ENCODE results near the gene ITIH6. TPM values are rescaled to one million over a fixed set of nuclear protein-coding genes. Genes with fewer than 3 reads are reported as not detected.
A peak's percentile ranks its signal among the peaks of the same experiment; 100 is the strongest.
"Not testable (repeated sequence)": the region's sequence is repeated elsewhere in the genome, so short reads cannot be mapped to it uniquely, and the experiment has no call there.

Gene ITIH6
- 0.07 and 0.24 TPM in 2 replicates for total RNA-seq
- 0.07 TPM in 1 of 2 replicates, not detected in the other for polyA plus RNA-seq

GRCh38 chrX:54798137-54798536, at the start of gene ITIH6:
Gene ITIH6, minus strand, starts transcription at chrX:54798255. Its CDS starts 45 bp downstream, at chrX:54798210.
- DNase-seq (ENCODE audit: low read depth in 1 of 2, low spot score in 1 of 2), result no peak
- Histone ChIP-seq H3K9me3 (ENCODE audit: low read depth) (no peaks in the 10 kb centered on the region), H3K36me3 (no peaks in the 10 kb centered on the region), H3K4me1 (ENCODE audit: low read depth) (no peaks in the 10 kb centered on the region), H3K27me3 (no peaks in the 10 kb centered on the region), H3K27ac (no peak within 1 kb of the TSS), H3K4me3 (no peak within 1 kb of the TSS)
- TF ChIP-seq, protein P1, sequence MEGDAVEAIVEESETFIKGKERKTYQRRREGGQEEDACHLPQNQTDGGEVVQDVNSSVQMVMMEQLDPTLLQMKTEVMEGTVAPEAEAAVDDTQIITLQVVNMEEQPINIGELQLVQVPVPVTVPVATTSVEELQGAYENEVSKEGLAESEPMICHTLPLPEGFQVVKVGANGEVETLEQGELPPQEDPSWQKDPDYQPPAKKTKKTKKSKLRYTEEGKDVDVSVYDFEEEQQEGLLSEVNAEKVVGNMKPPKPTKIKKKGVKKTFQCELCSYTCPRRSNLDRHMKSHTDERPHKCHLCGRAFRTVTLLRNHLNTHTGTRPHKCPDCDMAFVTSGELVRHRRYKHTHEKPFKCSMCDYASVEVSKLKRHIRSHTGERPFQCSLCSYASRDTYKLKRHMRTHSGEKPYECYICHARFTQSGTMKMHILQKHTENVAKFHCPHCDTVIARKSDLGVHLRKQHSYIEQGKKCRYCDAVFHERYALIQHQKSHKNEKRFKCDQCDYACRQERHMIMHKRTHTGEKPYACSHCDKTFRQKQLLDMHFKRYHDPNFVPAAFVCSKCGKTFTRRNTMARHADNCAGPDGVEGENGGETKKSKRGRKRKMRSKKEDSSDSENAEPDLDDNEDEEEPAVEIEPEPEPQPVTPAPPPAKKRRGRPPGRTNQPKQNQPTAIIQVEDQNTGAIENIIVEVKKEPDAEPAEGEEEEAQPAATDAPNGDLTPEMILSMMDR (IDR thresholded peaks at IDR 0.05; ENCODE audit: low read depth, low read length), result no peak

DNA sequence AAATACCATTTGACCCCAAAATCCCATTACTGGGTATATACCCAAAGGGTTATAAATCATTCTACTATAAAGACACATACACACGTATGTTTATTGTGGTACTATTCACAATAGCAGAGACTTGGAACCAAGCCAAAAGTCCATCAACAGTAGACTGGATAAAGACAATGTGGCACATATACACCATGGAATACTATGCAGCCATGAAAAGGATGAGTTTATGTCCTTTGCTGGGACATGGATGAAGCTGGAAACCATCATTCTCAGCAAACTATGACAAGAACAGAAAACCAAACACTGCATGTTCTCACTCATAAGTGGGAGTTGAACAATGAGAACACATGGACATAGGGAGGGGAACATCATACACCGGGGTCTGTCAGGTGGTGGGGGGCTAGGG, 49.6 kb upstream of the ITIH6 start:
- not testable (repeated sequence) for H3K27me3 ChIP-seq; H3K36me3 ChIP-seq; H3K4me1 ChIP-seq (ENCODE audit: low read depth)

DNA sequence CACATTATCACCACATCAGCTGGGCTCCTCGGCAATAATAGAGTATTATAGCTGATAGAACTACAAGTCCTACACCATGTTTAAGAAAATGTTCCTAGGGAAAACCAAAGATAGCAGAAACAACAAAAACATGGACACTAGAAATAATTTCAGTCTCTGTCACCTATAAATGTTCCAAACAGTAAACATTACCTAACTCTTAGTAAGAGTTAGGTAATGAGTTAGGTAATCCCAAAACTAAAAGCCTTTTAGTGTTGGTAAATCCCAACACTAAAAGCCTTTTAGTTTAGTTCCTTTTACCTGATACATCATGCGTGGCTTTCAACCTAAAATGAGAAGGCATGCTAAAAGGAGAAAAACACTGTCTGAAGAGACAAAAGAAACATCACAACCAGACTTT, 45.0 kb upstream of the ITIH6 start:
- Histone ChIP-seq H3K9me3 (ENCODE audit: low read depth) (no peaks in the 10 kb centered on the region), H3K27ac (no peak overlapping the region), H3K27me3 (no peaks in the 10 kb centered on the region), H3K4me1 (ENCODE audit: low read depth) (no peaks in the 10 kb centered on the region), H3K36me3 (no peaks in the 10 kb centered on the region), H3K4me3 (no peak overlapping the region)
- TF ChIP-seq, protein P1 (IDR thresholded peaks at IDR 0.05; ENCODE audit: low read depth, low read length), result no peak
- DNase-seq (ENCODE audit: low read depth in 1 of 2, low spot score in 1 of 2), result no peak

More for the DNA sequence above, 49.6 kb upstream of the ITIH6 start:
- not testable (repeated sequence) for DNase-seq (ENCODE audit: low read depth in 1 of 2, low spot score in 1 of 2); H3K27ac ChIP-seq; H3K4me3 ChIP-seq; H3K9me3 ChIP-seq (ENCODE audit: low read depth)

GRCh38 chrX:54842607-54843006, 44.6 kb upstream of the ITIH6 start:
- Histone ChIP-seq H3K27ac (no peak overlapping the region), H3K4me3 (no peak overlapping the region), H3K9me3 (ENCODE audit: low read depth) (no peaks in the 10 kb centered on the region), H3K27me3 (no peaks in the 10 kb centered on the region), H3K4me1 (ENCODE audit: low read depth) (no peaks in the 10 kb centered on the region), H3K36me3 (no peaks in the 10 kb centered on the region)
- DNase-seq (ENCODE audit: low read depth in 1 of 2, low spot score in 1 of 2), result no peak
- TF ChIP-seq, protein P1 (IDR thresholded peaks at IDR 0.05; ENCODE audit: low read depth, low read length), result no peak

DNA sequence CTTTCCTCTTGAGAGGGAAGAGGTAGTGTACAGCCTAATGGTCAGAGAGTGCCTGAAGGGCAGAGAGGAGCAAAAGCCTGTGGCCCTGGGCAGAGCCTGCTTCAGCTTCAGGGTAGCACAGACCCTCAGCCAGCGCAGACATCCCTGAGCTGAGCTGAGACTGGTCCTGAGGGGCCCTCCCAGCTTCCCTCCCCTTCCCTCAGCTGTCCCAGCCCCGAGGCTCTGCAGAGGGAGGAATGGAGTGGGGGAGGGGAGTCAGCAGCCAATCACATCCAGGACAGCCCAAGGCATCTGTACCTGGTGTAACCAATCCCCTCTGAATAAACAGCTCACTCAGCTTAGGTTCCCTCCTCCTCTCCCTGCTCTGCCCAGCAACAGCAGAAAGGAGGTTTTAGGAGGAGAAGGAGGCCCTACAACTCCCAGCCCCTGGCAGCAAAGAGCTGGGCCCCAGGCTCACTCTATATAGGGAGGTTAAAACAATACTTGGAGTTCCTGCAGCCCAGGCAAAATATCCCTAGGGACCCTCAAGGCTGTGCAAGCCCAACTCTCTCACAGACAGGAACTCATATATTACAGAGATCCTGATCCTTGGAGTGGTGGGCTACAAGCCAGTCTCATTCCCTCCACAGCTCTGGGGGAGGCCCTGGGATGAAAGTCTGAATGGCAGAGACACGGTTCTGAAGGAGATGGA, 43.3 kb upstream of the ITIH6 start:
- not testable (repeated sequence) for H3K27me3 ChIP-seq; H3K4me3 ChIP-seq; H3K36me3 ChIP-seq; H3K4me1 ChIP-seq (ENCODE audit: low read depth); H3K9me3 ChIP-seq (ENCODE audit: low read depth)
- peak overlapping the region; percentile 90 for H3K27ac ChIP-seq
- peak; percentile 19 to 34 for DNase-seq (ENCODE audit: low read depth in 1 of 2, low spot score in 1 of 2)

- no peaks in the 10 kb centered on the region for H3K36me3 ChIP-seq
- H3K27me3 ChIP-seq, result no peaks in the 10 kb centered on the region
- no peaks in the 10 kb centered on the region for H3K9me3 ChIP-seq (ENCODE audit: low read depth)
- TF ChIP-seq, protein P1 (IDR thresholded peaks at IDR 0.05; ENCODE audit: low read depth, low read length), result no peak
- no peak overlapping the region for H3K27ac ChIP-seq
- DNase-seq (ENCODE audit: low read depth in 1 of 2, low spot score in 1 of 2), result no peak
- H3K4me1 ChIP-seq (ENCODE audit: low read depth), result no peaks in the 10 kb centered on the region
- H3K4me3 ChIP-seq, result no peak overlapping the region
Observed at GRCh38 chrX:54838583-54838982, 40.5 kb upstream of the ITIH6 start.
